GM19035 (cell line): ENCODE results near the gene PAK4.

Experiments
- ATAC-seq: cut with Tn5 transposase; IDR thresholded peaks from one replicate; pipeline ENCODE4 v1.9.1; 2021; ENCODE audit not compliant: unreplicated experiment

PAK4 gene

GRCh38 chr19:39145180-39145953 lies 19.8 kb downstream of the PAK4 start:
- no peak for ATAC-seq

DNA sequence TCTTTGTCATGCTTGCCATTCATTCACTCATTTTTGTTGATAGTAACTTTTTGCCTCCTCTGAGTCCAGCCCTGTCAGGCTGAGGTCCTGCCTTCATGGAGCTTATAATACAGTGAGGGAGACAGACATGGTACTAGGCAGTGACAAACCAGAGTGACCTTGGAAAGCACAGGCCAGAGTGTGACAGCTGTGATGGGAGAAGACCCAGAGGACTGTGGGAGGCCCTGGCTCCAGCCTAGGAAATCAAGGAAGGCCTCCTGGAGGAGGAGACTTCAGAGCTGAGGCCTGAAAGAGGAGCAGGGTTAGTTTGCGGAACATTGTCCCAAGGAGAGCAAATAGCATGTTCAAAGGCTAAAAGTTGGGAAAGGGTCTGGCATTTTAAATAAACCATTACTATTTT lies 20.5 kb downstream of the PAK4 start:
- ATAC-seq: no peak

DNA sequence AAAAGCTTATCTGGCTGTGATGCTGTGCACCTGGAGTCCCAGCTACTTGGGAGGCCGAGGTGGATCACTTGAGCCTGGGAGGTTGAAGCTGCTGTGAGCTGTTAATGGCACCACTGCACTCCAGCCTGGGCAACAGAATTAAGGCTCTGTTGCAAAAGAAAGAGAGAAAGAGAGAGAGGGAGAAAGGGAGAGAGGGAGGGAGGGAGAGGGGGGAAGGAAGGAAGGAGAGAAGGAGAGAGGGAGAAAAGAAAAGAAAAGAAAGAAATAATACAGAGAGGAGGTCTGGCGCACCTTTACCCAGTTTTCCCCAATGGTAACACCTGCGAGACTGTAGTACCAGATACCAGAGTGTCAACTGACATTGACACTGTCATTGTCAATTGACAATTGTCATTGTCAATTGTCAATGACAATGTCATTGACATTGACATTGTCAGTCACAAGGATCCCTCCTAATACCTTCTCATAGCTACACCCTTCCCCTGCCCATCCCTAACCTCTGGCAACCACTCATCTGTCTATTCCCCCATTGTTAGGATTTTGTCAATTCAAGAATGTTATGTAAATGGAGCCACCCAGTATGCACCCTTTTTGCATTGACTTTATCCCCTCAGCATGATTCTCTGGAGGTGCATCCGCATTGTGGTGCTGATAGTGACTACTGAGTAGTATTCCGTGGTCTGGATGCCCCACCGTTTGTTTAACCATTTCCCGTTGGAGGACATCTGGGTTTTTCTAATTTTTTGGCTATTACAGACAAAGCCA lies 21.3 kb downstream of the PAK4 start:
- no peak for ATAC-seq

DNA sequence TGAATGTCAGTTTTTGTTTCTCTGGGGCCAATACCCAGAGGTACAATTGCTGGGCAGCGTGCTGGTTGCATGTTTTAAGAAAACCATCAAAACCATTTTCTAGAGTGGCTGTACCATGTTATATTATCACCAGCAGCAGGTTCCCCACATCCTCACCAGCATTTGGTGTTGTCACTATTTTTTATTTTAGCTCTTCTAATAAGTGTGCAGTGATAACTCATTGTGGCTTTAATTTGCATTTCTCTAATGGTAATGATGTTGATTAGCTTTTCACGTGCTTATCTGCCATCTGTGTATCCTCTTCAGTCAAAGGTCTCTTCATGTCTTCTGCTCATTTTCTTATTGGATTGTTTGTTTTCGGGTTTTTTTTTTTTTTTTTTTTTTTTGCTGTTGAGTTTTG lies 21.9 kb downstream of the PAK4 start:
- ATAC-seq: no peak

GRCh38 chr19:39148939-39149529 lies 23.4 kb downstream of the PAK4 start:
- no peak for ATAC-seq

DNA sequence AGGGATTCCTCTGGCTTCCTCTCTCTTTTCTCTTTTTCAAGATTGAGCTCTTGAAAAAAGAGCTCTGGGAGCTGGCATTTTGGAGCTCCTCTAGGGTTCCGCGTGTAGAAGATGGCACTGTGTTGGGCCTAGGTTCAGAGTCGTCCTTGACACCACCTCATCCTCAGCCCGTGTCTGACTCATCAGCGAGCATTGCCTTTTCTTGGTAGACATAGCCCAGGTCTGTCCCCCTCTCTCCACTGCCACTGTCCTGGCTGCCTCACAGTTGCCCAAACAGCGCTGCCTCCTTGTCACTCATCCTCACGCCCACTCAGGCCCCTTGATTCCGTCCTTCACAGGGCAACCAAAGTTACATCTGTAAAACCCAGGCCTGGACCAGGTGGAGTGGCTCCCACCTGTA lies 24.6 kb downstream of the PAK4 start:
- no peak for ATAC-seq

GRCh38 chr19:39150807-39151600 lies 25.4 kb downstream of the PAK4 start:
- ATAC-seq: no peak

- no peak for ATAC-seq
Measured at GRCh38 chr19:39152066-39152465, 26.5 kb downstream of the PAK4 start.

GRCh38 chr19:39154100-39154628 lies 28.6 kb downstream of the PAK4 start:
- ATAC-seq: no peak

DNA sequence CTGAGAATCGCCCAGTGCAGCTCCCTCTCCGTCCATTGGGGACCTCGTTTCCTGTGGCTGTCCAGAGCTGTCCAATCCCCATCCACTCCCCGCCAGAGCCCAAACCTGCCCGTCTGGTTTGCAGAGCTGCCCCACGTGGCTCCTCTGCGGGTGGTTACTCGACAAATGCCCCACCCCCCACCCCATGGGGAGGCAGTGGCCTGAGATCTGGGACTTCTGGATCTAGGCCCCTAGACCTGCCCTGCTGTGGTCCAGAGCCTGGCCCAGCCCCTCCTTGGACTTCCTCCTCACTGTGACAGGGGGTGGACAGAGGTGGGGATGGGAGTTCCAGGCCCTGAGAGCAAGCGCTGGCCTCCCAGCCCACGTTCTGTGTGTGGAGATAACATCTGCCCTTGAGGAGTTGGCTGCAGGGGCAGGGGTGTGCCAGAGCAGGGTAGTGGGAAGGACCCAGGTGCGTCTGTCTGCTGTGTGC lies 29.1 kb downstream of the PAK4 start:
- ATAC-seq: no peak

GRCh38 chr19:39155114-39155700 lies 29.6 kb downstream of the PAK4 start:
- ATAC-seq: no peak

DNA sequence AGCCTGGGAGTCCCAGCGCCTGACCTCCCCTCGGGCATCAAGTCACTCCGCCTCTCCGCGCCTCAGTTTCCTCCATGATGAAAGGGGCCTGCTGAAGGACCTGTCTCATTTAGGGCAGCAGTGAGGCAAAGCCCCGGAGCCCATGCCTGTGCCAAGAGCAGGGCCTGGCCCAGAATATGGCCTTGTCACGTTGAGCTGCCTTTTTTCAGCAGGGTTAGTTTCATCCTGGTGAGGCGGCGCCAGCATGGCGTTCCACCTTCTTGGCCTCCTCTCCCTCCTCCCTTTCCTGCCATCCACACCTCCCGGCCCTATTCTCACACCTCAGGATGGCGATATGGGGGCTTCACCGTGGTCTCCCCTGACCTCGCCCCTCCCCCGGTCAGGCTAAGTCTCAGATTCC lies 30.2 kb downstream of the PAK4 start:
- ATAC-seq: no peak

DNA sequence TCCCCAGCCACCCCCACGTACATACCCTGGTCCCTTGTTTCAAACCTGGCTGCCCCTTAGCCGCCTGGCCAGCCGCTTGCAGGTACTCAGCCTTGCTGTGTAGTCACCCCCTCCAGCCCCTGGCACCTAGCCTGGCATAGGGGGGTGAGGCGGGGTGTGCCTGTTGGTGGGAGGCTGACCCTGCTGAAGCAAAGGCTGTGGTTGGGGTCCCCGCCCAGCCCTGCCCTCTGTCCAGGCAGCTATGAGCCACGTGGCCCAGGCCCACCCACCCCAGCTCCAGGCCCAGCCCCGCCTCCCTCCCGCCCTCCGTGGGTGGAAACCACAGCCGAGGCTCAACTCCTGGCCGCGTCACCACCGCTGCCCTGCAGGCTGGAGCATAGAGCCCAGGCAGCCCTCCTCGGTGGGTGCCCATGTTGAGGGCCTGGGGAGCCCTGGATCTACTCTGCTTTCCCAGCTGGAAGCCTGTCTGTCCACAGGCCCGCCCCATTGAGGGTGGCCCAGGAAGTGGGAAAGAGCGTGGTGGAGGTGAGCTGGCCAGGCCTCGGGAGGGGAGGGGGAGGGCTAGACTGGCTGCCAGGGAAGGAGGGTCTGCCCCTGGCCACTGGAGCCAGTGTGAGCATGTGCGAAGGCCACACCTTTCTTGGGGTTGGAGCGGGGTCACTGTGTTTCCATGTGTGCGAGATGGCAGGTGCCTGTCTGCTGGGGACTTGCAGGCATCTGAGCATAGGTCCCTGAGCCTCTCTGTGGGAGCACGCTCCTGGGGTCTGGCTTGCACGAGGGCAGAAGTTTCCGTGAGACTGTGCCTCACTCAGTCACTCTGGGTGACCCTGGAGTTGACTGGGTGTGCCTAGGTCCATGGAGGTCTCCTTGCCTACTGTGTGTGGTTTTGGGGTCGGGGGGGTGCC lies 31.0 kb downstream of the PAK4 start:
- no peak for ATAC-seq

DNA sequence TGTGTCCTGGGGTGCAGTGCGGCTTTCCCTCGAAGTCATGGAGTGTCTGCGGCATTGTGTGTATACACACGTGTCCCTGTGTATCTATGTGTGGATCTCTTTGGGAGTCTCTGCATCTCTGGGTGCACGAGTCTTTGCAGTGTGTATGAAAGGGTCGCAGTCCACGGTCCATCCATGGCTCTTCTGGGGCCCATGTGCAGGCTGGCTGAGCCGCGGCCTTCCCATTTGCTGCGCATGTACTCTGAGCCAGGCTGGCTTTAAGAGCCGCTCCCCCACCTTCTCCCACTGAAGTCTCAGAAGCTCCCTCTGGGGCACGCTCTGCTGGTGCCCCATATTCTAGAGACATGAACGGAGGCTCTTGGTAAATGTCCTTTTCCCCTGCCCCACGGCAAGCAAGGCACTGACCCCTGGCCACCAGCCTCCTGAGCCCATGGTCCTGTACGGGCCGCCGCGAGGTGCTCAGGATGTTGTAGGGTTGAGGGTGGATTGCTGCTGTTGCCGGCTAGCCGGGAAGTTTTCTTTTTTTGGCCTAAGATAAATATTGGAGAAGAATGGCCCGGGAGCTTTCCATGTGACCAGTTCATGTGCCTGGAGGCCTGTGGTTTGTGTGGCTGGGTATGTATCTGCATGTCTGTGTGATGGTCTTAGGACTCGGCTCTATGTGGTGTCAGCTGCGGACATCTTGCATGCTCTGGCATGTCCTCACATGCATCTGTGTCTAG lies 31.9 kb downstream of the PAK4 start:
- no peak for ATAC-seq

DNA sequence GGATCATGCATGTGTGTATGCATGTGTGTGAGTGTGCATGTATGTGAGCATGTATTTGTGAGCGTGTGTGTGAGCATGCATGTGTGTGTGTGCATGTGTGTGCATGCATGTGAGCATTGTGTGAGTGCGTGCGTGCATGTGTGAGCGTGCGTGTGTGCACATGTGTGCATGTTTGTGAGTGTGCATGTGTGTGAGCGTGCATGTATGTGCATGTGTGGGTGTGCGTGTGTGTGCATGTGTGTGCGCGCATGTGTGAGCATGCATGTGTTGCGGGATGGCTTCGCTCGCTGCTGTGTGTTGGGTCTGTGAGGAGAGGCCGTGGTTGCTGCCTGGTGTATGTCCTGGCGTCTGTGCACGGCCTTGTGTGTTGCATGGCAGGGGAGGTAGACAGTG lies 32.4 kb downstream of the PAK4 start:
- ATAC-seq: no peak

DNA sequence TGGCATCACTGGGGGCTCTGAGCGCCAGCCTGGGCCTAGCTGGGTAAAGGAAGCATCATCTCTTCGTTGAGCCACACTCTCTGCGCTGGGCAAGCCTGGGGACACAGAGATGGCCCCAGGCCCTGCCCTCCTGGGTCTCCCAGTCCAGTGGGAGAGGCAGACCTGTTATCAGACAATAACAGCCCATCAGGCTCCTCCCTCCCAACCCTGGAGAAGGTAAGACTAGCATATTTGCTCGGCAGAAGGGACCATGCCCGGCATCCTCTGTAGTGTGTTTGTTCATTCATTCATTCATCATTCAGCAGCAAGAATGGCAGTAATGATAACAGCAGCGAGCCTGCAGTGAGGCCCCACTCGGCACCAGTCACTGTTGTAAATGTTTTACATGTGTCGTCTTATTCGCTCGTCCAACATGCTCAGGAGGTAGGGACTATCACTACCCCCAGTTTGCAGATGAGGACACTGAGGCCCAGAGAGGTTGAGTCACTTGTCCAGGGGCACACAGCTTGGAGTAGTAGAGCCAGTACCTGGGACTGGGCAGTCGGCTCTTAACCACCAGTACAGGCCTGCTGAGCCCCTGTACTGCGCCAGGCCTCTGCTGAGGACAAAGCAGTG lies 33.2 kb downstream of the PAK4 start:
- no peak for ATAC-seq

- ATAC-seq: no peak
Measured at GRCh38 chr19:39160523-39160861, 34.9 kb downstream of the PAK4 start.

GRCh38 chr19:39160889-39161672 lies 35.5 kb downstream of the PAK4 start:
- no peak for ATAC-seq
